ENCODE data around the gene AAK1.

Gene AAK1

DNA sequence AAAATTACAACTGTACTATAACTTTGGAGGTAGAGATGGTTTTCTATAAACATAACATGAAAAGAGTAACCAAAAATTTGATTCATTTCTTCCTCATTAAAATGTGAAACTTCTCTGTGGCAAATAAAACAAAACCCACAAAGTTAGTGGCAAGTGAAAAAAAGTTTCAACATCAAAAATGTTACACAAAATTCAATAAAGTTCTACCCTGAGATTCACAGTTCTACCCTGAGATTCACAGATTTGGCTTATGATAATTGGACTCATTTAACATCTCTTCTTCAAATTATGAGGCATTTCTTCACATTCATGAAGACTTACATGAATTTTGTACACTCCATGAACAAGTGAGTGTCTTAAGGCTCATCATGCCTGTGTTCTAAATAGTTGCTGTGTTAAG is 51.0 kb downstream of the AAK1 start:
- TF ChIP-seq, protein P1, sequence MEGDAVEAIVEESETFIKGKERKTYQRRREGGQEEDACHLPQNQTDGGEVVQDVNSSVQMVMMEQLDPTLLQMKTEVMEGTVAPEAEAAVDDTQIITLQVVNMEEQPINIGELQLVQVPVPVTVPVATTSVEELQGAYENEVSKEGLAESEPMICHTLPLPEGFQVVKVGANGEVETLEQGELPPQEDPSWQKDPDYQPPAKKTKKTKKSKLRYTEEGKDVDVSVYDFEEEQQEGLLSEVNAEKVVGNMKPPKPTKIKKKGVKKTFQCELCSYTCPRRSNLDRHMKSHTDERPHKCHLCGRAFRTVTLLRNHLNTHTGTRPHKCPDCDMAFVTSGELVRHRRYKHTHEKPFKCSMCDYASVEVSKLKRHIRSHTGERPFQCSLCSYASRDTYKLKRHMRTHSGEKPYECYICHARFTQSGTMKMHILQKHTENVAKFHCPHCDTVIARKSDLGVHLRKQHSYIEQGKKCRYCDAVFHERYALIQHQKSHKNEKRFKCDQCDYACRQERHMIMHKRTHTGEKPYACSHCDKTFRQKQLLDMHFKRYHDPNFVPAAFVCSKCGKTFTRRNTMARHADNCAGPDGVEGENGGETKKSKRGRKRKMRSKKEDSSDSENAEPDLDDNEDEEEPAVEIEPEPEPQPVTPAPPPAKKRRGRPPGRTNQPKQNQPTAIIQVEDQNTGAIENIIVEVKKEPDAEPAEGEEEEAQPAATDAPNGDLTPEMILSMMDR (IDR thresholded peaks at IDR 0.05; ENCODE audit: control insufficient read depth, extremely low read depth, insufficient read depth) = no peak
- H3K4me3 ChIP-seq (ENCODE audit: low read depth, low read length) = no peak overlapping the region

GRCh38 chr2:69589973-69590652 is 53.4 kb downstream of the AAK1 start:
- no peak overlapping the region for H3K4me3 ChIP-seq (ENCODE audit: low read depth, low read length)
- DNase-seq (ENCODE audit: low read depth) = no peak

More for the DNA sequence above, 51.0 kb downstream of the AAK1 start:
- no peak for DNase-seq (ENCODE audit: low read depth)

GRCh38 chr2:69588945-69589344 is 54.6 kb downstream of the AAK1 start:
- DNase-seq (ENCODE audit: low read depth) = no peak
- TF ChIP-seq, protein P1 (IDR thresholded peaks at IDR 0.05; ENCODE audit: control insufficient read depth, extremely low read depth, insufficient read depth) = no peak
- H3K4me3 ChIP-seq (ENCODE audit: low read depth, low read length) = no peak overlapping the region

More at GRCh38 chr2:69589973-69590652, 53.4 kb downstream of the AAK1 start:
- TF ChIP-seq, protein P1 (IDR thresholded peaks at IDR 0.05; ENCODE audit: control insufficient read depth, extremely low read depth, insufficient read depth) = no peak

DNA sequence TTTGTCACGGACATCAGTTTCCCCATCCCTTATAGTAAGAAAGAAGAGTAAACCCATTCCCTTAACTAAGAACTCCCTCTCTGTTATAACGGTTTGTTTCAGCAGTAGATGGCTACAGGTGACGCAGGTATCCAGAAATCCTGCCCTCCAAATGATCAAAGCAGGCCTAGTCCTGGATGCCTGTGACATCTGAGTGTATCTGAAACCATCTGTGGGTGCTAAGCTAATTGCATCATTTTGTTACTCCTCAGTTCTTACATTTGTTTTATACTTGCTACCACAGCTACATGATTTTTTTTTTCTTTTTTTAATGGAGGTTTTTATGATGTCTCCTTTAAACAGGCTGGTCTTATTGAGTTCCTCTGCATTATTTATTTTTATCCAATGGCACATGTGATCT is 55.1 kb downstream of the AAK1 start:
- TF ChIP-seq, protein P1 (IDR thresholded peaks at IDR 0.05; ENCODE audit: control insufficient read depth, extremely low read depth, insufficient read depth) = no peak
- no peak for DNase-seq (ENCODE audit: low read depth)
- H3K4me3 ChIP-seq (ENCODE audit: low read depth, low read length) = no peak overlapping the region

DNA sequence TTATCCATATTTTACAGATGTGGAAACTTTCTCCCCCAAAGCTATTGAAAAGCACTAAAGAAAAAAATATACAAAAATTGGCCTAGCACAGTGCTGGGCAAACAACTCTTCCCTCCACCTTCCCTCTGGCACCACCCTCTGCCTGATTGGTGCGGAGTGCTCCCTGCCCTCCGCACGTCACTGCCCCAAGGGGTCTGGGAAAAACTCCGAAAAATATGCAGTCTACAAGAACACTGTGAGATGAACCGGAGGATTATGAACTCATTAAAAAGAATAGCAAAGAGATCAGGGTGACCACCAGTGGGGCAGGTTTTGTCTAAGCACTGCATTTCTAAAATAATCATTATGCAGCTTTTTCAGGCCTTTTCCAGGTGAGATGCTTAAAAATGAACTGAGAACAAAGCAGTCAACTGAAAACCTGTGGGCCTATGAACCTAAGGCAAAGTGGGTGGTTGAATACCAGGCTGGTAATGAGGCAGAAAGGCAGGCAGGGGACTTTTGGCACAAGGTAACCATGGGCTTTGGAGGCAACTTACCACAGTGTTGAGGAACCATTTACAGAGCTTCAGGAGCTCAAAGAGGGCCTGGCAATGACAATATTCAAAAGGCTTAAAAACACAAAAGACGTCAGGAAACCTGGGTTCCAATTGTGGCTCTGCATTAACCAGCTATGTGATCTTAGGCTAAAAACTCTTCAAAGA is 57.5 kb downstream of the AAK1 start:
- no peak for DNase-seq (ENCODE audit: low read depth)
- H3K4me3 ChIP-seq (ENCODE audit: low read depth, low read length) = no peak overlapping the region
- TF ChIP-seq, protein P1 (IDR thresholded peaks at IDR 0.05; ENCODE audit: control insufficient read depth, extremely low read depth, insufficient read depth) = no peak

GRCh38 chr2:69584127-69584889 is 59.2 kb downstream of the AAK1 start:
- no peak for DNase-seq (ENCODE audit: low read depth)
- no peak overlapping the region for H3K4me3 ChIP-seq (ENCODE audit: low read depth, low read length)
- TF ChIP-seq, protein P1 (IDR thresholded peaks at IDR 0.05; ENCODE audit: control insufficient read depth, extremely low read depth, insufficient read depth) = no peak
